Neuronal stem cell (in vitro differentiated cells): ENCODE measurements around the gene CYRIA.
A peak's percentile ranks its signal among the peaks of the same experiment; 100 is the strongest.

ENCODE experiments used
- DNase-seq: peaks from one replicate; pipeline ENCODE4 v3.0.0-alpha.2; 2013; ENCODE audit warnings: low spot score
- H2AFZ ChIP-seq: one replicate; pipeline ENCODE4 v1.6.1; 2013; ENCODE audit warnings: mild to moderate bottlenecking, low read length, inconsistent platforms
- H2AK5ac ChIP-seq: 2 replicates; pipeline ENCODE4 v1.6.1; 2013; ENCODE audit warnings: low read depth, mild to moderate bottlenecking, inconsistent platforms, low read length, moderate library complexity, mixed read lengths
- H2BK120ac ChIP-seq: 2 replicates; pipeline ENCODE4 v1.6.1; 2013; ENCODE audit warnings: low read depth, mild to moderate bottlenecking, inconsistent platforms, low read length, moderate library complexity, mixed read lengths
- H2BK12ac ChIP-seq: one replicate; pipeline ENCODE4 v1.6.1; 2013; ENCODE audit warnings: low read length, inconsistent platforms
- H2BK15ac ChIP-seq: 2 replicates; pipeline ENCODE4 v1.6.1; 2013; ENCODE audit warnings: mild to moderate bottlenecking, low read length, inconsistent platforms, mixed read lengths
- H2BK5ac ChIP-seq: one replicate; pipeline ENCODE4 v1.6.1; 2013; ENCODE audit warnings: inconsistent platforms, mild to moderate bottlenecking, low read length, moderate library complexity
- H3K14ac ChIP-seq: one replicate; pipeline ENCODE4 v1.6.1; 2013; ENCODE audit warnings: low read length, inconsistent platforms
- H3K18ac ChIP-seq: 2 replicates; pipeline ENCODE4 v1.6.1; 2013; ENCODE audit warnings: low read length, inconsistent platforms
- H3K23ac ChIP-seq: 2 replicates; pipeline ENCODE4 v1.6.1; 2013; ENCODE audit warnings: low read depth, mild to moderate bottlenecking, mixed read lengths, low read length, inconsistent platforms; ENCODE audit not compliant: poor library complexity
- H3K27ac ChIP-seq: replicated peaks from 3 replicates; pipeline ENCODE4 v1.5.1; 2013; ENCODE audit warnings: low read length, inconsistent platforms
- H3K27me3 ChIP-seq, 3 experiments: 2 replicates each; pipeline ENCODE4 v1.6.1; 2013; ENCODE audit warnings: low read length in 3 of 3, mild to moderate bottlenecking in 2 of 3, inconsistent platforms in 1 of 3, low read depth in 1 of 3, mixed read lengths in 1 of 3, moderate library complexity in 1 of 3; ENCODE audit not compliant: control insufficient read depth in 3 of 3, insufficient read depth in 3 of 3
- H3K36me3 ChIP-seq, 2 donors: replicated peaks in 1 of 2; 2 replicates each; pipeline ENCODE4 v1.6.1; 2013; ENCODE audit warnings: low read length in 2 of 2; ENCODE audit not compliant: control insufficient read depth in 2 of 2, insufficient read depth in 2 of 2
- H3K4ac ChIP-seq: 2 replicates; pipeline ENCODE4 v1.6.1; 2013; ENCODE audit warnings: inconsistent platforms, mild to moderate bottlenecking, low read length, moderate library complexity
- H3K4me1 ChIP-seq, 2 donors: 1 replicate in 1 of 2; 2 replicates in 1 of 2; pipeline ENCODE4 v1.6.1; 2013; ENCODE audit warnings: low read length in 2 of 2, low read depth in 1 of 2; ENCODE audit not compliant: control insufficient read depth in 2 of 2, insufficient read depth in 1 of 2
- H3K4me2 ChIP-seq: one replicate; pipeline ENCODE4 v1.6.1; 2013; ENCODE audit warnings: mild to moderate bottlenecking, low read length, inconsistent platforms; ENCODE audit not compliant: insufficient read depth, poor library complexity, severe bottlenecking
- H3K4me3 ChIP-seq, 2 donors: 2 replicates each; pipeline ENCODE4 v1.5.1; 2013; ENCODE audit warnings: low read length in 2 of 2, mild to moderate bottlenecking in 2 of 2, inconsistent platforms in 1 of 2, moderate library complexity in 1 of 2
- H3K79me1 ChIP-seq: one replicate; pipeline ENCODE4 v1.6.1; 2013; ENCODE audit warnings: low read depth, mild to moderate bottlenecking, inconsistent platforms, low read length, moderate library complexity
- H3K9ac ChIP-seq: one replicate; pipeline ENCODE4 v1.6.1; 2013; ENCODE audit warnings: mild to moderate bottlenecking, low read depth, low read length, inconsistent platforms; ENCODE audit not compliant: poor library complexity
- H3K9me3 ChIP-seq, 2 donors: replicated peaks in 1 of 2; 2 replicates each; pipeline versions ENCODE3 to v1.6.1; 2013; ENCODE audit warnings: low read length in 2 of 2, mild to moderate bottlenecking in 2 of 2, inconsistent platforms in 1 of 2, low read depth in 1 of 2, mixed read lengths in 1 of 2, moderate library complexity in 1 of 2; ENCODE audit not compliant: control insufficient read depth in 2 of 2, insufficient read depth in 1 of 2
- H4K8ac ChIP-seq: one replicate; pipeline ENCODE4 v1.6.1; 2013; ENCODE audit warnings: low read depth, mild to moderate bottlenecking, inconsistent platforms, low read length, moderate library complexity
- H4K91ac ChIP-seq: one replicate; pipeline ENCODE4 v1.6.1; 2013; ENCODE audit warnings: low read length, low read depth, mild to moderate bottlenecking, inconsistent platforms; ENCODE audit not compliant: poor library complexity
- WGBS, 2 donors: extraction: QIAGEN DNeasy Blood & Tissue Kit; methylation state at CpG; one replicate each; pipeline ENCODE4 v1.1.7; 2013; ENCODE audit warnings: missing lambda C conversion rate in 2 of 2, mixed read lengths in 1 of 2; ENCODE audit not compliant: insufficient read length in 2 of 2, insufficient replicate concordance in 1 of 2; ENCODE audit errors: extremely low coverage in 2 of 2; 5-methylcytosine and 5-hydroxymethylcytosine counted together

CYRIA gene

GRCh38 chr2:16658076-16658739 is 7.4 kb downstream of the CYRIA start:
- no peak overlapping the region for H3K18ac ChIP-seq
- H2BK5ac ChIP-seq = no peak overlapping the region
- no peak overlapping the region for H2AFZ ChIP-seq
- H2BK15ac ChIP-seq = no peak overlapping the region
- no peak for DNase-seq
- H3K4ac ChIP-seq = no peak overlapping the region
- H3K4me3 ChIP-seq = no peak overlapping the region
- H3K27ac ChIP-seq = no peak overlapping the region
- H3K79me1 ChIP-seq = no peaks in the 10 kb centered on the region
- H3K4me1 ChIP-seq = peaks cover 14 to 24% of the 10 kb centered on the region in 2 donors
- H3K27me3 ChIP-seq = no peaks in the 10 kb centered on the region
- WGBS, 2 donors = no CpG with 5 or more reads among the region's 3 CpGs
- no peak overlapping the region for H2AK5ac ChIP-seq
- H3K36me3 ChIP-seq = no peaks in the 10 kb centered on the region
- no peaks in the 10 kb centered on the region for H3K9me3 ChIP-seq
- H3K14ac ChIP-seq = no peak overlapping the region
- no peak overlapping the region for H4K91ac ChIP-seq
- H3K4me2 ChIP-seq = no peak overlapping the region
- H3K9ac ChIP-seq = no peak overlapping the region
- H4K8ac ChIP-seq = no peak overlapping the region
- no peak overlapping the region for H2BK120ac ChIP-seq
- H2BK12ac ChIP-seq = no peak overlapping the region
- H3K23ac ChIP-seq = no peak overlapping the region

DNA sequence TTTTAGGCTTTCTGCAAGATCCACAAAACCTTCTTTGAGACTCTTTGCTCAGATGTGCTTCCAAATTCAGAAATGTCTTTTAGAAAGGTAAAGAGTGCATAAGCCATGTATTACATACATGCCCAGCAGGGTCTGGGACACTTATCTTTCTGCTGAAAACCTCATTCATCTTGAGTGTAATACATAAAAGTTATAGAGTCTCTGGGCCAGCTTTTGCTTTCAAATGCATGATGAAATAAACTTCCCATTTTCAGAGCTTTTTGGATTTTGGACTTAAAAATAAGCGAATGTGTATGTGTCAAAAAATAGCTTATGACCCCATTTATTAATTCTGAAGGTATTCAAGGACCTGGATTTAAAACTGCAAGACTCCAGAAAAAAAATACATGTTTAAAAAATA is 8.0 kb downstream of the CYRIA start:
- H2AK5ac ChIP-seq = no peak overlapping the region
- H2BK15ac ChIP-seq = no peak overlapping the region

DNA sequence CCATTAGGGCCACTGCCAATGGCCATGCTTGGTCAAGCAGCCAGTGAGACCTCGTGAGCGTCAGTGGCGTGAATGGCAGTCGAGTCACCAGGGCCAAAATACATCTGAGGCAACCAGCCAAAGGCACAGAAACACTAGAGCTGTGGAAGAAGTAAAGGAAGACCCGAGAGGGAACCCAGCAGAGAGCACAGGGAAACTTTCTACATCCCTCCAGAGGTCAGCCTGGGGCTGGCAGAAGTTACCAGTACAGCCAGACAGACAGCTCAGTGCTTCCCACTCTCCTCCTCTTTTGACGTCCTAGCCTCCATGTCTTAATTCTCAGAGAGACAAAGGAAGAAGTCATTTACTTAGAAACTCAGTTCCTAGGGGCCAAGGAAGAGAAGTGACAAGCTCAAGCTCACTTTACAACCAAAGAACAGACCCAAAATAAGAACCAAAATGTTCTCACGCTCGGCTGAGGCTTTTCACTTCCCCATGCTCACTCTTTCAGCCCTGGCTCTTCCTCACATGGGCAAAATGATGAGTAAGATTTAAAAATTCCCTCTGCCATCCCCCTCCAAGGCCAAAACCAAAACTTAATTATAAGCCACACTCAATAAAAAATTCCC is 8.7 kb downstream of the CYRIA start:
- Histone ChIP-seq H3K23ac (no peak overlapping the region), H3K4me1 (peaks cover 16 to 28% of the 10 kb centered on the region in 2 donors), H3K18ac (no peak overlapping the region), H4K8ac (no peak overlapping the region), H2BK15ac (no peak overlapping the region), H3K4me3 (no peak overlapping the region), H3K4ac (no peak overlapping the region), H3K27me3 (no peaks in the 10 kb centered on the region), H4K91ac (no peak overlapping the region), H3K9ac (no peak overlapping the region), H3K4me2 (no peak overlapping the region), H3K9me3 (no peaks in the 10 kb centered on the region), H3K14ac (peak overlapping the region; percentile 91), H3K36me3 (no peaks in the 10 kb centered on the region), H2BK12ac (no peak overlapping the region), H2AFZ (no peak overlapping the region), H3K79me1 (no peaks in the 10 kb centered on the region), H2BK5ac (no peak overlapping the region), H3K27ac (no peak overlapping the region), H2AK5ac (no peak overlapping the region), H2BK120ac (no peak overlapping the region)
- no peak for DNase-seq
- no CpG with 5 or more reads among the region's 8 CpGs for WGBS, 2 donors

More for the DNA sequence above, 8.0 kb downstream of the CYRIA start:
- Histone ChIP-seq H4K91ac (no peak overlapping the region), H3K4me3 (no peak overlapping the region), H3K4me1 (peaks cover 16 to 28% of the 10 kb centered on the region in 2 donors), H3K23ac (no peak overlapping the region), H2BK12ac (no peak overlapping the region), H3K27ac (no peak overlapping the region), H3K4me2 (no peak overlapping the region), H3K9ac (no peak overlapping the region), H3K18ac (no peak overlapping the region), H2BK120ac (no peak overlapping the region), H3K79me1 (no peaks in the 10 kb centered on the region), H3K9me3 (no peaks in the 10 kb centered on the region), H3K4ac (no peak overlapping the region), H3K36me3 (no peaks in the 10 kb centered on the region), H2BK5ac (no peak overlapping the region), H3K27me3 (no peaks in the 10 kb centered on the region), H4K8ac (no peak overlapping the region), H3K14ac (no peak overlapping the region), H2AFZ (no peak overlapping the region)
- DNase-seq = no peak
- WGBS, 2 donors = no CpG with 5 or more reads among the region's 1 CpG

DNA sequence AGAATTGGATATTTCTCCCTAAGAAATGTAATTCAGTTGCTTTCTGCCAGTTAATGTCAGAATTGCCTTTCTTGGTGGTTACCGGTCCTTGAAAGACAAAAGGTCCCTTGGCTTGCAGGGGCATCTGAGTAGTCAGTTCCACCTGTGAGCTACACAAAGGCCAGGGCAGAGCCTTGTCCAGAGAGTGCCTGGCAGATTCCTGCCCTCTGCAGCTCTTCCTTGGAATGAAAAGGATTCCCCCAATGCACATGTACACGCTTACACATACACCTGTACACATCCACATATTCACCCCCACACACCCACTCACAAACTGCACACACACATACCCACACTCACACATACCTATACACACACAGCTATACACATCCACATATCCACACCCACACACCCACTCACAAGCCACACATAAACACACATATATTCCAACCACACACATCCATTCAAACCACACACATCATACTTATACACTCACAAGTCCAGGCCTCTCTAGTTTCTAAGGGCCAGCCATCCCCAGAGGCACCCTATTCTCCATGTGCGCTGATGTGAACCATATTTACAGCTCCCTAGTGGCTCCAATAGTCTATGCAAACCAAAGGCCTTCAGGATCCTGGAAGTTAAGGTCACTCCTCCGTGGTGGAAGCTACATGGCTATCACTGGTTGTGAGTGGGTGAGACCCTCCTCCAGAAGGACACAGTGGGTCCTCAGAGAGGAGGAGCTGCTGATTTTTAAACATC is 9.6 kb downstream of the CYRIA start:
- Histone ChIP-seq H3K27ac (no peak overlapping the region), H3K4ac (no peak overlapping the region)
- DNase-seq = no peak

More for the DNA sequence above, 9.6 kb downstream of the CYRIA start:
- Histone ChIP-seq H3K23ac (no peak overlapping the region), H3K27me3 (no peaks in the 10 kb centered on the region), H3K4me2 (no peak overlapping the region), H3K14ac (no peak overlapping the region), H3K4me3 (no peak overlapping the region), H3K79me1 (no peaks in the 10 kb centered on the region), H2BK120ac (no peak overlapping the region), H3K9ac (no peak overlapping the region), H4K91ac (no peak overlapping the region), H2BK15ac (no peak overlapping the region), H3K36me3 (no peaks in the 10 kb centered on the region), H2AFZ (no peak overlapping the region), H3K4me1 (peaks cover 16 to 28% of the 10 kb centered on the region in 2 donors), H2BK5ac (no peak overlapping the region), H2BK12ac (no peak overlapping the region), H4K8ac (no peak overlapping the region), H3K18ac (no peak overlapping the region), H2AK5ac (no peak overlapping the region), H3K9me3 (no peaks in the 10 kb centered on the region)
- WGBS, 2 donors = no CpG with 5 or more reads among the region's 4 CpGs
